ENCODE measurements around the gene BAZ1A.

GRCh38 chr14:34867199-34867598 lies 8.0 kb downstream of the BAZ1A start:
- TF ChIP-seq, protein P1, sequence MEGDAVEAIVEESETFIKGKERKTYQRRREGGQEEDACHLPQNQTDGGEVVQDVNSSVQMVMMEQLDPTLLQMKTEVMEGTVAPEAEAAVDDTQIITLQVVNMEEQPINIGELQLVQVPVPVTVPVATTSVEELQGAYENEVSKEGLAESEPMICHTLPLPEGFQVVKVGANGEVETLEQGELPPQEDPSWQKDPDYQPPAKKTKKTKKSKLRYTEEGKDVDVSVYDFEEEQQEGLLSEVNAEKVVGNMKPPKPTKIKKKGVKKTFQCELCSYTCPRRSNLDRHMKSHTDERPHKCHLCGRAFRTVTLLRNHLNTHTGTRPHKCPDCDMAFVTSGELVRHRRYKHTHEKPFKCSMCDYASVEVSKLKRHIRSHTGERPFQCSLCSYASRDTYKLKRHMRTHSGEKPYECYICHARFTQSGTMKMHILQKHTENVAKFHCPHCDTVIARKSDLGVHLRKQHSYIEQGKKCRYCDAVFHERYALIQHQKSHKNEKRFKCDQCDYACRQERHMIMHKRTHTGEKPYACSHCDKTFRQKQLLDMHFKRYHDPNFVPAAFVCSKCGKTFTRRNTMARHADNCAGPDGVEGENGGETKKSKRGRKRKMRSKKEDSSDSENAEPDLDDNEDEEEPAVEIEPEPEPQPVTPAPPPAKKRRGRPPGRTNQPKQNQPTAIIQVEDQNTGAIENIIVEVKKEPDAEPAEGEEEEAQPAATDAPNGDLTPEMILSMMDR (IDR thresholded peaks at IDR 0.05; ENCODE audit: control extremely low read depth in 1 of 3, insufficient read depth in 1 of 3, low read depth in 1 of 3, low read length in 3 of 3) = no peak
- TF ChIP-seq CREB1 (IDR thresholded peaks at IDR 0.05) = no peak
- TF ChIP-seq, protein P2, sequence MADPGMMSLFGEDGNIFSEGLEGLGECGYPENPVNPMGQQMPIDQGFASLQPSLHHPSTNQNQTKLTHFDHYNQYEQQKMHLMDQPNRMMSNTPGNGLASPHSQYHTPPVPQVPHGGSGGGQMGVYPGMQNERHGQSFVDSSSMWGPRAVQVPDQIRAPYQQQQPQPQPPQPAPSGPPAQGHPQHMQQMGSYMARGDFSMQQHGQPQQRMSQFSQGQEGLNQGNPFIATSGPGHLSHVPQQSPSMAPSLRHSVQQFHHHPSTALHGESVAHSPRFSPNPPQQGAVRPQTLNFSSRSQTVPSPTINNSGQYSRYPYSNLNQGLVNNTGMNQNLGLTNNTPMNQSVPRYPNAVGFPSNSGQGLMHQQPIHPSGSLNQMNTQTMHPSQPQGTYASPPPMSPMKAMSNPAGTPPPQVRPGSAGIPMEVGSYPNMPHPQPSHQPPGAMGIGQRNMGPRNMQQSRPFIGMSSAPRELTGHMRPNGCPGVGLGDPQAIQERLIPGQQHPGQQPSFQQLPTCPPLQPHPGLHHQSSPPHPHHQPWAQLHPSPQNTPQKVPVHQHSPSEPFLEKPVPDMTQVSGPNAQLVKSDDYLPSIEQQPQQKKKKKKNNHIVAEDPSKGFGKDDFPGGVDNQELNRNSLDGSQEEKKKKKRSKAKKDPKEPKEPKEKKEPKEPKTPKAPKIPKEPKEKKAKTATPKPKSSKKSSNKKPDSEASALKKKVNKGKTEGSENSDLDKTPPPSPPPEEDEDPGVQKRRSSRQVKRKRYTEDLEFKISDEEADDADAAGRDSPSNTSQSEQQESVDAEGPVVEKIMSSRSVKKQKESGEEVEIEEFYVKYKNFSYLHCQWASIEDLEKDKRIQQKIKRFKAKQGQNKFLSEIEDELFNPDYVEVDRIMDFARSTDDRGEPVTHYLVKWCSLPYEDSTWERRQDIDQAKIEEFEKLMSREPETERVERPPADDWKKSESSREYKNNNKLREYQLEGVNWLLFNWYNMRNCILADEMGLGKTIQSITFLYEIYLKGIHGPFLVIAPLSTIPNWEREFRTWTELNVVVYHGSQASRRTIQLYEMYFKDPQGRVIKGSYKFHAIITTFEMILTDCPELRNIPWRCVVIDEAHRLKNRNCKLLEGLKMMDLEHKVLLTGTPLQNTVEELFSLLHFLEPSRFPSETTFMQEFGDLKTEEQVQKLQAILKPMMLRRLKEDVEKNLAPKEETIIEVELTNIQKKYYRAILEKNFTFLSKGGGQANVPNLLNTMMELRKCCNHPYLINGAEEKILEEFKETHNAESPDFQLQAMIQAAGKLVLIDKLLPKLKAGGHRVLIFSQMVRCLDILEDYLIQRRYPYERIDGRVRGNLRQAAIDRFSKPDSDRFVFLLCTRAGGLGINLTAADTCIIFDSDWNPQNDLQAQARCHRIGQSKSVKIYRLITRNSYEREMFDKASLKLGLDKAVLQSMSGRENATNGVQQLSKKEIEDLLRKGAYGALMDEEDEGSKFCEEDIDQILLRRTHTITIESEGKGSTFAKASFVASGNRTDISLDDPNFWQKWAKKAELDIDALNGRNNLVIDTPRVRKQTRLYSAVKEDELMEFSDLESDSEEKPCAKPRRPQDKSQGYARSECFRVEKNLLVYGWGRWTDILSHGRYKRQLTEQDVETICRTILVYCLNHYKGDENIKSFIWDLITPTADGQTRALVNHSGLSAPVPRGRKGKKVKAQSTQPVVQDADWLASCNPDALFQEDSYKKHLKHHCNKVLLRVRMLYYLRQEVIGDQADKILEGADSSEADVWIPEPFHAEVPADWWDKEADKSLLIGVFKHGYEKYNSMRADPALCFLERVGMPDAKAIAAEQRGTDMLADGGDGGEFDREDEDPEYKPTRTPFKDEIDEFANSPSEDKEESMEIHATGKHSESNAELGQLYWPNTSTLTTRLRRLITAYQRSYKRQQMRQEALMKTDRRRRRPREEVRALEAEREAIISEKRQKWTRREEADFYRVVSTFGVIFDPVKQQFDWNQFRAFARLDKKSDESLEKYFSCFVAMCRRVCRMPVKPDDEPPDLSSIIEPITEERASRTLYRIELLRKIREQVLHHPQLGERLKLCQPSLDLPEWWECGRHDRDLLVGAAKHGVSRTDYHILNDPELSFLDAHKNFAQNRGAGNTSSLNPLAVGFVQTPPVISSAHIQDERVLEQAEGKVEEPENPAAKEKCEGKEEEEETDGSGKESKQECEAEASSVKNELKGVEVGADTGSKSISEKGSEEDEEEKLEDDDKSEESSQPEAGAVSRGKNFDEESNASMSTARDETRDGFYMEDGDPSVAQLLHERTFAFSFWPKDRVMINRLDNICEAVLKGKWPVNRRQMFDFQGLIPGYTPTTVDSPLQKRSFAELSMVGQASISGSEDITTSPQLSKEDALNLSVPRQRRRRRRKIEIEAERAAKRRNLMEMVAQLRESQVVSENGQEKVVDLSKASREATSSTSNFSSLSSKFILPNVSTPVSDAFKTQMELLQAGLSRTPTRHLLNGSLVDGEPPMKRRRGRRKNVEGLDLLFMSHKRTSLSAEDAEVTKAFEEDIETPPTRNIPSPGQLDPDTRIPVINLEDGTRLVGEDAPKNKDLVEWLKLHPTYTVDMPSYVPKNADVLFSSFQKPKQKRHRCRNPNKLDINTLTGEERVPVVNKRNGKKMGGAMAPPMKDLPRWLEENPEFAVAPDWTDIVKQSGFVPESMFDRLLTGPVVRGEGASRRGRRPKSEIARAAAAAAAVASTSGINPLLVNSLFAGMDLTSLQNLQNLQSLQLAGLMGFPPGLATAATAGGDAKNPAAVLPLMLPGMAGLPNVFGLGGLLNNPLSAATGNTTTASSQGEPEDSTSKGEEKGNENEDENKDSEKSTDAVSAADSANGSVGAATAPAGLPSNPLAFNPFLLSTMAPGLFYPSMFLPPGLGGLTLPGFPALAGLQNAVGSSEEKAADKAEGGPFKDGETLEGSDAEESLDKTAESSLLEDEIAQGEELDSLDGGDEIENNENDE (IDR thresholded peaks at IDR 0.05; ENCODE audit: insufficient replicate concordance, low read length) = no peak
- no peak for TF ChIP-seq RFX5 (IDR thresholded peaks at IDR 0.05; ENCODE audit: borderline replicate concordance, low read depth, low read length)
- no peak for TF ChIP-seq POLR2A (IDR thresholded peaks at IDR 0.05; ENCODE audit: control extremely low read depth in 1 of 2, low read depth in 2 of 2, low read length in 2 of 2)
